HL-60/S4 (cell line): ENCODE measurements around the gene PRSS38.

Experiments
- in situ Hi-C: fragments of 300-500 bp; cut with MboI; formaldehyde crosslinking; loops from 2 replicates; pipeline ENCODE4 v1.14.3; 2022; ENCODE audit warnings: low sequenced_read_pairs

The PRSS38 gene

DNA sequence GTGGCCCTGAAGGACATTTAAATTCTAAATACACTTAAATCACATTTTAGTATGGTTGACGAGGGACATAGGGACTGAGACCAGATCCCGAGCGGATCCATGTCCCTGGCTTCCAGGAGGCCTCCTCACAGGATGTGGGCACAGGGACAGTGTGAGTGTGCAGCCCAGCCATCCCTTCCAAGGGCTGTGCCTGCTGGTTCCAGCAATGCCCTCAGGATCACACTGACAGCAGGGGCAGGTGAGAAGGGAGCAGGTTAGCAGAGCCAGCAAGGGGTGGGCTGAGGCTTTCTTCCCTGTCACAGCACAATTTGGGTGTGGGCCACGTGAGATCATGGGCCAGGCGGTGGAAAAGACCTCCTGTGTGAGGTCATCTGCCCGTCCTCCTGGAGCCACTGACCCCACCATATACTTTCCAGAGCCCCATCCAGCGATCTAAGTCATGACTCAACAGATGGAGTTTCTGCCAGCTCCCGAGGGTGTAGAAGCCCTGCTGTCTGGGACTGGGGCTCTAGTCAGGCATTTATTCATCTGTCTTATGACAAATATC is 37.0 kb upstream of the PRSS38 start:
- in situ Hi-C loops, result no loop called here

DNA sequence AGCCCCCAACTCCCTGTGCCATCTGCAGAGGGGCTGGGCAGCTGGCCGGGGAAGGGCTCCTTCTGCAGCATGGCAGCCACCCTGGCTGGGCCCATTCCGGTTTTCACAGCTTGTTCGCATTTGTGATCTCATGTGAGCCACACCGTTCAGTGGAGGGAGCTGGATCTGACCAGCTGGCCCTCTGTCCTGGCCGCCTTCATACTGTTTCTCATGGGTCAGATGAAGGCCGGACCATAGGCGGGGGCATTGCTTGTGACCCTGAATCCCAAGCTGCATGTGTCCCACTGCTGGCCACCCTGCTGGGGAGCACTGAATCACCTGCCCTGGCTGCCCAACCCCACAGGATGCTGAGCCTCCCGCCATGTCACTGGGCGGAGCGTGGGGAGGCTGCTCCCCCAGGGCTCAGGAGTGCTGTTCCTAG is 36.4 kb upstream of the PRSS38 start:
- in situ Hi-C loops, result no loop called here

DNA sequence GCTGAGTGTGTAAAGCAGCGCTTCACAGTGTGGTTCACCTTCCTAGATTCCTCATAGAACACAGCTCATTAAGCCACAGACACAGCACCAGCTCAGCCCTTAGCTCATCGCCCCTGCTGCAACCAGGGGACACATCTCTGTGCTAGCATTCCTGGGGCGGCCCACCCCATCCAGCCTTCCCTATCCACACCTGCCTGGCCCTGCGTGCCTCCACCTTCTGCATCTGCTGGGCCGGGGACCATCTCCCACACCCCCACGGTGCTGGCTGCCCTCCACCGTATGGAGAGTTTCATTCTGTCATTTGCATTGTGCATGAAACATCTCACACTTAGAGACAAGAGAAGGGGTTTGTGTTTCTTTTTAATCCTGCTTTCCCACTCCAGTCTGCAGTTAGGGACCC is 35.8 kb upstream of the PRSS38 start:
- in situ Hi-C loops, result no loop called here

DNA sequence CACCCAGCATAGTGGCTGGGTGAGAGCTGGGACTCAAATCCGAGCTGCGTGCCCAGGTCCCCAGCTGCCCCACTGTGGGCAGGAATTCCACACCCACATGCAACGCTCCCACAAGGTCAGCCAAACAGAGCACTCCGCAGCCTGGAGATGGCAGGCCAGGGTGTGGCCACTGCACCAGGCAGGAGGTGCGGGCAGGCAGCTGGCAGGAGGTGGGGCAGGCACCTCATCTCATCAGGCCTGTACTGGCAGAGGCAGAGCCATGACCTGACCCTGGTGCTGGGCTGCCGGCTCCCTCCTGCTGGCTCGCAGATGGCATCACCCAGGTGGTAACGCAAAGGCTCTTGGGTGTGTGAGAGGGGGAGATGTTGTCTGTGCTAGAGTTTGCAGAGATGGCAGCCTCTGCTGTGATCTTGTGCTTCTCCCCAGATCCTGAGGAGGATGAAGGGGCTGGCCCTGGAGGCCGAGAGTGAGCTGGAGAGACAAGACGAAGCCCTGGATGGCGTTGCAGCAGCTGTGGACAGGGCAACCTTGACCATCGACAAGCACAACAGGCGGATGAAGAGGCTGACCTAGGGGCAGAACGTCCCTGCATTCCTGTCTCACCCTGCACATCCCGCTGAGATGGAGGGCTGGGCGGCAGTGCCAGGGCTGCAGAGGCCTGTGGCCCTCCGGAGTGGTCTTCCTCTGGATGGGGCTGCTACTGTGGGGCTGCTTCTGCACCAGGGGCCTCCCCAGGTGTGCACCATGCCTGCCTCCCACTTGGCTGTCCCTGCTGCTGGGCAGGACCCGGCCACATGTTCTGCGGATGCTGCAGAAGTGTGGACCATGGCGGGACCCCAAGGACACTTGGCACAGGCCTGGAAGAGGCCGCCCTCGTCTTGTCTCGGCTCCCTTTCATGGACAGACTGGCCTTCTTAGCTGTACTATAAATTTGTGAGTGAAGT is 35.1 kb upstream of the PRSS38 start:
- in situ Hi-C loops, result no loop called here

DNA sequence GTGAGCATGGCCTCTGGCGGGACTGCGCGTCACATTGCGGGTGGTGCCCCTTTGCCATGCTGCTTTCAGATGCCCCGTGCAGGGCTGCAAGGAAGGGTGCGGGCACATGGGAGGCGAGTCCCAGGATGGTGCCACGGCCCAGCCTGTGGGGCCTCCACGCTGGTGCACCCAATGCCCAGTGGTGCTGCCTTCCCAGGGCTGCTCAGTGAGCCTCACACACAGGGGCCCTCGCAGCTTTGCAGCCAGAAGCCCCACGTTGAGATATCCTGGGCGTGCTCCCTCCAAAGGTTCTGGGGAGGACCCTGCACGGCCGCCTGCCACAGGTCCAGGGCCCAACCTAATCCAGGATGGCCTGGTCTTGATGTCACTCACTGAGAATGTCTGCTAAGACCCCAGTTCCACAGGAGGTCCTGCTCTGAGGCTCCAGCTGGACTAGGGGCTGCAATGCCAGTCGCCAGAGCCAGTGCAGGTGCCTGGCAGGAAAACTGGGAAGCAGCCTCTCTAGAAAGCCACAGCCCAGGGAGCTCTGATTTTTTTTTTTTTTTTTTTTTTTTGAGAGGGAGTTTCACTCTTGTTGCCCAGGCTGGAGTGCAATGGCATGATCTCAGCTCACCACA is 34.1 kb upstream of the PRSS38 start:
- in situ Hi-C loops, result no loop called here

DNA sequence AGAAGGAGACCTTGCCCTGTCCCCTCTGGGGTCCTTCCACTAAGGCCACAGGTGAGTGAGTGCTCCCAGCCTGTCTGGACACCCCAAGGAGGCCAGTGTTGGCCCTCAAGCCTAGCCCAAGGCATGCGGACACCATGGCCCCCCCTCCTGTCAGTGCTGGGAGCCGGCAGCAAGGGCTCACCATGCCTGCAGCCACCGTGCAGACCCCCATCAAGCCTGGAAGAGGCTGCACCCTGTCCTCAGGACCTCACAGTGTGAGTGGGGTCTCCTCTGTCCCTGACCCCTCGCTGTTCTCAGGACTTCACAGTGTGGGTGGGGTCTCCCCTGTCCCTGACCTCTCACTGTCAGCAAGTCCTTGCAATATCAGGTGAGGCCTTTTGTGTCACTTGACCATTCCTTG is 33.2 kb upstream of the PRSS38 start:
- in situ Hi-C loops, result no loop called here

DNA sequence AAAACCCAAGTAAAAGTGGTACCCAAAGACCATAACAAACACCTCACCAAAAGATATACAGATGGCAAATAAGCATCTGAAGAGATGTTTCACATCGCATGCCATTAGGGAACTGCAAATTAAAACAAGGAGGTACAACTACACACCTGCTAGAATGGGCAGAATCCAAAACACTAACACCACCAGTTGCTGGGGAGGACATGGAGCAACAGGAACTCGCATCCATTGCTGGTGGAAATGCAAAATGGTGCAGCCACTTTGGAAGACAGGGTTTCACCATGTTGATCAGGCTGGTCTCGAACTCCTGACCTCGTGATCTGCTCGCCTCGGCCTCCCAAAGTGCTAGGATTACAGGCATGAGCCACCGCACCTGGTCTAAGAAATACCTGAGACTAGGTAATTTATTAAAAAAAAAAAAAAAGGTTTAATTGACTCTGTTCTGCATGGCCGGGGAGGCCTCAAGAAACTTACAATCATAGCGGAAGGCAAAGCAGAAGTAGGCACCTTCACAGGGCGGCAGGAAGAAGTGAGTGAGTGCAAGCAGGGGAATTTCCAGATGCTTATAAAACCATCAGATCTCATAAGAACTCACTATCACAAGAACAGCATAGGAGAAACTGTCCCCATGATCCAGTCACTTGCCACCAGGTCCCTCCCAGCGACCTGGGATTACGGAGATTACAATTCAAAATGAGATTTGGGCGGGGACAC is 30.2 kb upstream of the PRSS38 start:
- in situ Hi-C loops, result no loop called here

DNA sequence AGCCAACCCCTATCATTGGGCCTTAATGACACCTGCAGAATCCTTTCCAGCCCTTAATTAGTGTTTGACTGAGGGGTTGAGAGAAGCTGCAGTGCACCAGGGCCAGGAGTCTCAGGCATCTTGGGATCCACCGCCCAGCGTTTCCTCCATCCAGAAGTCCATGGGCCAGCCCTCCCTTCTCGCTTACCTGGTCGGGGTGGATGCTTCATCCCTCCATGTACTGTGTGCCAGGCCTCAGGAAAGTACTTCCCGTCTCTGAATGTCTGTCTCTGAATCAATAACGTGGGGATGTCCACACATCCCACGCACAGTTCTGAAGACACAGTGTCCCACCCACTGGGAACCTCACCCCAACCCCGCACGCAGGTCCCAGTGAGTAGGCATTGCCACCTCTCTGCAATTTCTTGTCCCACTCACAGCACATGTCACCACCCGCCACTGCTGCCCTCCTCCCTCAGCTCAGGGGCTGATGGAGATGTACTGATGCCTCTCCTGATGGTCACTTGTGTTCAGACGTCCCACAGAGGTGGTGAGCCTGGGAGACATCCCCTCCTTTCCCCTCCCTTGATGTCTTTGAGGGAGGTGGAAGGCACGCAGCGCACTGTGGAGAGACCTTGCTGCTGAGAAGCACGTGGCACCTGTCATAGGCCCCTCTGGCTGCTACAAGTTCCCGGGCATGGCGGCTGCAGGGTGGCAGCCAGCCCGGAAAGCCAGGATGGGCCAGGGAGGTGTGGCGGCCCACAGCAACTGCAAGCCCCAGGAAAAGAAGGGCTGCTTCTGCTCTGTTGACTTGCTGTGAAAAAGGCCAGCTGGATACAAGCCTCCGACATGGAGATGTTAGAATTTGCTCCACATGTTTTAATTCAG is 29.4 kb upstream of the PRSS38 start:
- in situ Hi-C loops, result no loop called here

DNA sequence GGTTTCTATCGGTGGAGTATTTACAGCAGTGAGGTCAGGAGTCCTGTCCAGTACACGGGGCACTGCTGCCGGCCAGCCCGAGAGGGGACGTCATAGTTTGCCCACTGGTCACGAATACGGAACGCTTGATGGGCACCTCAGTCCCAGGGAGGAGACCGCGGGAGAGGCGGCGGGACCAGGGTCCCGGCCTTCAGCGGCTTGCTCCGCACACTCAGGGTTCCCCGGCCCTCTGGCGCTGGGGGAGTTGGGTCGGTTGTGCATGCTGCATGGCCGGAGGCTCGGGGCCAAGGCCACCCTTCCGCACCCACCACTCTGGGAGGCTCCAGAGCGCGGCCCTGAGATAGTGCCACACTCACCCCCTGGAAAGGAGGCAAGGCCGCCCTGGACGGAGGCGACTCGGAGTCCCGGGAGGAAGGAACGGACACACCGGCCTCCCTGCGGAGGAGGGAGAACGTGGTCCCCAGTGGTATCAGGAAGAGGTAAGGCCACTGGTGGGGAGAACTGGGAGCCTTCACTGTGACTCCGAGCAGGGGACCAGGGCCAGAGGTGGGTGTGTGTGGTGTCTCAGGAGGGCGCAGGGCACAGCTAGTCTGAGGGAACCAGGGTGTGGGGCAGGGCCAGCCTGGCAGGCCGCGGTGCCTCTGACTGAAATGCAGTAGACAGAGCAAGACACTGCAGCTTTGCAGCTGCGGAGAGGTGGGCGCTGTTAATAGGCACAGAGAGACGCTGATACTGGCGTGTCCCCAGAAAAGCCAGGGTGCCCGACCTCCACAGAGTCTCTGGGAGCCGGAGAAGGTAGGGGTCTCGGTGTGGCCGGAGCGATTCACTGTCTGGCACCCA is 28.6 kb upstream of the PRSS38 start:
- in situ Hi-C loops, result no loop called here

DNA sequence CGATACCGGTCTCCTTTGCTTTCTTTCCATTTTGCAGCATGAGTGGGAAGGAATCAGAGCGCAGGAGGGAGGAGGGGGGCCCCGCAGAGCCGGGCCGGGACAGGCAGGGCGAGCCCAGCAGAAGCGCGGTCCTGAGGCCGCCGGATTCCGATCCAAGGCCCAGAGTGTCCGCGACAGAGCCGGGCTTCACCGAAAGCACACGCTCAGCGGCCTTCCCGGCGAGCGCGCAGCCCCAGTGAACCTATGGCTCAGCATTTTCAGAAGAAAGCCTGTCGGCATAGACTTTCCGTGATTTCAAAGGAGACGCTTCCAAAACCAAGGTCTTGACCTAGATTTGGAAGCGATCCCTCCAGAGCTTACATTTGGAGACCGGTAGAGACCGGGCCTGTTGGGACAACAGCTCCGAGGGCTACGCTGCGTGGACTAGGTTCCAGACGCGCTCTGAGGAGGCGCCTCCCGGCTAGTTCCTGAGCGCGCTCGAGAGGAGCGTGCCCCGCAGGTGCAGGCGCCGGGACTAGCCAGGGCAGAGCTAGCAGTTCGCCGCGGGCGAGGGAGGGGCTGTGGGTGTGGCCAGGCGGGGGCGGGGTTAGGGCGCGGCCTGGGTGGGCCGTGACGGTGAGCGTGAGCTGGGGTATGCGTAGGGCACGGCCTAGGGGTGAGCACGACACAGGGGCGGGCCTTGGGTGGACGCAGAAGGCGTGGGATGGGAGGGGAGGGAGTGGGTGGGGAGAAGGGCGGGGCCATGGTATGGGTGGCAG is 27.8 kb upstream of the PRSS38 start:
- in situ Hi-C loops, result no loop called here

DNA sequence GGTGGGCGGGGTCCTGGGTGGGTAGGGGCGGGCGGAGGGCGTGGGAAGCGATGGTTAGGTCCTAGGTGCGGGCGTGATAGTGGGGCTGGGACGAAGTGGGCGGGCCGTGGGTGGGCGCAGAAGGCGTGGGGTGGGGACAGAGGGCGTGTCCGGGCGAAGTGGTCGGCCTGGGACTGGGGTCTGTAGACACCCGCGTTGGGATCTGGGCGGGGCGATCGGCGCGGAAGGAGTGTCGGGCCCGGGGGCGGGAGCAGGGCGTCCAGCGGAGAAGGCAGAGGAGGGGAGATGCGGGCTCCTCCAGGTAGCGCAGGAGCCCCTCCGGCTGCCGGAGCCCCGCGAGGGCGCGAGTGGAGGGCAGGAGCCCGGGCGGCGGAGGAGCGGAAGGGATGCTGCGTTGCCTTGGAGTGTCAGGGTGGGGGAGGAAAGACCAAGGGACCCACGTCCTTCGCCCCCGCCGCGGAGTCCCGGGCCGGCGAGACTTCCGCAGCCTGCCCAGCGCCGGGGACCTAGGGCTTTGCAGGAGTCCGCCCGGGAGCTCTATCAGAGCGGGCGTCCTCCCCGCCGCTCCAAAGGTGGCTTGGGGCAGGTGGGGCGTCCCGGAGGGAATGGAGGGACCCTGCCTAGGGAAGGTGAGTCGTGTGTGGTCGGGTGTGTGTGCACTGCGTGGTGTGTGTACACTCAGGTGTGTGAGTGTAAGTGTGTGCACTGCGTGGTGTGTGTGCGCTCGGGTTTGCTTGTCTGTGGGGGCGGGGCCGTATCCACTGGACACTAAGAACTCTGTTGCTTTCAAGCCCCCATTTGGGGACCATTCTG is 27.0 kb upstream of the PRSS38 start:
- in situ Hi-C loops, result no loop called here

DNA sequence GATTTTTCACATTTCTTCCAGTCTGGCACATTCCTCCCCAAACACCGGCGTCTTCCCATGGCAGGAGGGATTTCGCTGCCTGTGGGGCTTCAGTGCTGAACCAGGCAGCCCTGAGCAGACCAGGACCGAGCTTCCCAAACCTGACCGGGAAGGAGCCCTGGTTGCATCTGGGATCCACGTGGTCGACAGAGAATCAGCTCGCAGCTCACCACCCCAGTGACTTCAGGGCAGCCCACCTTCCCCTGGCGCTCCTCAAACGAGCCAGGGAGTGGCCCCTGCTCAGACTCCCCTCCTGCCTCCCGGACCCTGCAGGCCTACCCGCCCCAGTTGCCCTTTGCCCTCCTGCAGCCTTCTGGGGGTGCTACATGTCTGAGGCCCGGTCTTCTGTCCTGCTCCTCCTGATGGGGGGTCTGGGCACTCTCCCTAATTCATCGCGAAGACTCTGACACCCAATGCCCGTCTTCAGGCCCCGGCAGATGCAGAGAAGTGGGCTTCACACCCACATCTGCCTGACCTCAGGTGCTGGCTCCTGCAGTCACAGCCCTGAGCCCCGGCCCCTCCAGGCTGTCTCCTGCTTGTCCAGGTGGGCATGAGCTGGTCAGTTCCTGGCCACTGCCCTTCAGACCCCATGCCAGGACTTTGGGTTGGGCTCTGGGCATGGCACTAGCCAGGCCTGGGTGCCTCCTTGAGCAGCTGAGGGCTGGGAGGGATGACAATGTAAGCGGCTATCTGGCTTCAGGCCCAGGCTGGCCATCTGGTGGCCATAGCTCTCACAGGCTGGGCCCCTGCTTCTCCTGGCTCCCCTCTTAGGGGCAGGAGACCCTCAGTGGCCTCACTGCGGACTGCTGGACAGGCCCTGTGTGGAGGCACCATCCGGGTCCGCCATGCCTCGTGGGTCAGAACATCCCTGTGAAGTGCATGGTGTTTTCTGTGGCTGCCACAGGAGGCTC is 26.1 kb upstream of the PRSS38 start:
- in situ Hi-C loops, result no loop called here

DNA sequence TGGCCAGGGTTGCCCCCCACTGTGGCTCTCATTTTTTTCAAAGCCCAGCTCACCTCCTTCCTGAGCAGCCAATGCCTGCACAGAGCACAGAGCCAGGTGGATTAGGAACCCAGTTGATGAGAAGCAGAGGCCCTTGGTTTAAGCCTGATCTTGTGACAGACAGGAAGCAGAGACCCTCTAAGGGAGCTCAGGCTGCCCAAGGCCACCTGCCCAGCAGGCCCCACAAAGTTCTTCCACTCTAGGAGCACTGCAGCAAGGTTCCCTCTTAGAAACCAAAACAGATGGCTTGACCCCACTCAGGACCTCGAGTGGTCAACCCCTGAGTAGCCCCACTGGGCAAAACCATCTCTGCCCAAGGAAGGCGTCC is 25.5 kb upstream of the PRSS38 start:
- in situ Hi-C loops, result no loop called here

DNA sequence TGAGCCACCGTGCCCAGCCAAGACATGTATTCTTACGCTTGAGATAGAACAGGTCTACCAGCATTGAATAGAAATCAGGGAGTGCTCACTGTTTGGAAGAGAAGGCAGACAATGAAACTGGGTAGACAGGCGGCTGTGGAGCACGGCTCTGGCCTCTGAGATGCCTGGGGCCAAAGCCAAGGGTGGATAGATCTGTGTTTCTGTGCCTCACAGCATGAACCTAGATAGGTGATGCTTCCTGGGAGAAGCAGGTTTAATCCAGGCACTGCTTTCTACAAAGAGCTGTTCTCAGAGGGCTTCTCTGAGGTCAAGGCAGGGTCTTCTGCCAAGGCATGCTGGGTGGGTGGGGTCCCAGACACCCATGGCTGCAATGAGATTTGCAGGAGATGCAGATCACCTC is 24.6 kb upstream of the PRSS38 start:
- in situ Hi-C loops, result no loop called here

DNA sequence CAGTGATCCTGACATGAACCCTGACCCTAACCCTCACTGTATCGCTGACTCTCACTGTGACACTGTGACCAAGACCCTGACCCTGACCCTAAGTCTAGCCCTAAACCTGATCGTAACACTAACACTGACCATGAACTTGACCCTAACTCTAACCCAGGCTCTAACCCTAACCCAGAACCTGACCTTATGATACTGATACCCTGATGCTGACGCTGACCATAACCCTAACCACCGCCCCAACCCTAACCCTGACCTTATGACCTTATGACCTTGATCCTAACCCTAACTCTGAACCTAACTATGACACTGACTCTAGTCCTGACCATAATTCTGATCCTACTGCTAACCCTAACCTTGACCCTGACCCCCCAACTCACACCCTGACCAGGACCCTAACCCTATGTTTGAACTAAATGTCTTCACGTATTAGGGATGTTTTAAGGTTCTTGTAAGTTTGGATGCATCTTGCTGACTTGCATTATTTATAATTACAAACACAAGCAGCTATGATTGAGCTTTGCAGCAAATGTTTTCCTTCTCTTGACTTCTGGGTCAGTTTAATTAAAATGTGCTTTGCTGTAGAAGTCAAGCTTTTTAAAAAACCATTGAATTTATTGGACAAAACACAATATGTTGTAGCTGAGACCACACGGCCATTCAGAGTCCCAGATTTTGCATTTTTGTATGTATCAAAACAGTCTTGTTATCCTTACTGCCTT is 23.9 kb upstream of the PRSS38 start:
- in situ Hi-C loops, result no loop called here
